ENCODE results near the gene YBX3. TPM values are rescaled to one million over a fixed set of nuclear protein-coding genes. Genes with fewer than 3 reads are reported as not detected.

Gene YBX3
- total RNA-seq, 6 experiments from 2014 or later = 16.0 to 34.2 (median 23.2) TPM

GRCh38 chr12:10689146-10689545, 34.0 kb downstream of the YBX3 start:
- no peak for ATAC-seq
- Histone ChIP-seq H3K27me3 (peaks cover 0 to 4% of the 10 kb centered on the region in 2 donors), H3K4me1 (no peaks in the 10 kb centered on the region), H3K27ac (no peak overlapping the region), H3K36me3 (no peaks in the 10 kb centered on the region), H3K9me3 (no peaks in the 10 kb centered on the region), H3K4me3 (no peak overlapping the region)
- no peak for TF ChIP-seq CTCF (IDR thresholded peaks at IDR 0.05)
- TF ChIP-seq POLR2A (IDR thresholded peaks at IDR 0.05) = no peak
- intact Hi-C loops (cut with DNase I) = no loop called here
- DNase-seq = no peak
- 50% methylated on average over 2 of the region's 2 CpGs for WGBS (ENCODE audit: insufficient coverage, low coverage, low lambda C conversion rate, missing lambda C conversion rate)

GRCh38 chr12:10688042-10688441, 35.1 kb downstream of the YBX3 start:
- no peaks in the 10 kb centered on the region for H3K36me3 ChIP-seq
- H3K27me3 ChIP-seq = peaks cover 0 to 4% of the 10 kb centered on the region in 2 donors
- H3K27ac ChIP-seq = no peak overlapping the region
- 67% methylated on average over 1 of the region's 1 CpG for WGBS (ENCODE audit: insufficient coverage, low coverage, low lambda C conversion rate, missing lambda C conversion rate)
- intact Hi-C loops (cut with DNase I) = no loop called here
- no peak overlapping the region for H3K4me3 ChIP-seq
- H3K4me1 ChIP-seq = no peaks in the 10 kb centered on the region
- ATAC-seq (no peak), DNase-seq (no peak)
- TF ChIP-seq POLR2A (IDR thresholded peaks at IDR 0.05) (no peak), CTCF (IDR thresholded peaks at IDR 0.05) (no peak)
- no peaks in the 10 kb centered on the region for H3K9me3 ChIP-seq

- Histone ChIP-seq H3K9me3 (no peaks in the 10 kb centered on the region), H3K36me3 (no peaks in the 10 kb centered on the region), H3K27me3 (peaks cover 0 to 15% of the 10 kb centered on the region in 2 donors), H3K4me1 (peaks cover 0 to 7% (median 0%) of the 10 kb centered on the region in 4 donors), H3K27ac (no peak within 1 kb of the TSS), H3K4me3 (peak within 1 kb of the TSS; percentile 19 to 22 (median 20))
- TF ChIP-seq POLR2A (IDR thresholded peaks at IDR 0.05) (no peak), CTCF (IDR thresholded peaks at IDR 0.05) (peak; percentile 48 to 80 (median 74))
- ATAC-seq = peak; percentile 70 to 82 (median 76)
- intact Hi-C loops (cut with DNase I) = no loop called here
- DNase-seq = peak in 2 of 3 donors; percentile 42 to 55
- 4% methylated on average over 27 of the region's 35 CpGs for WGBS (ENCODE audit: insufficient coverage, low coverage, low lambda C conversion rate, missing lambda C conversion rate)
Measured at GRCh38 chr12:10673659-10674384, 49.3 kb downstream of the YBX3 start, which contains the start of gene STYK1. Gene STYK1, minus strand, starts transcription at chr12:10674052. Its CDS starts 39,434 bp downstream, at chr12:10634618.

- Histone ChIP-seq H3K4me1 (peaks cover 0 to 7% (median 0%) of the 10 kb centered on the region in 4 donors), H3K36me3 (no peaks in the 10 kb centered on the region), H3K27ac (no peak overlapping the region), H3K4me3 (no peak overlapping the region), H3K27me3 (peaks cover 0 to 15% of the 10 kb centered on the region in 2 donors), H3K9me3 (no peaks in the 10 kb centered on the region)
- intact Hi-C loops (cut with DNase I) = no loop called here
- ATAC-seq (no peak), DNase-seq (no peak)
- TF ChIP-seq POLR2A (IDR thresholded peaks at IDR 0.05) = no peak
- TF ChIP-seq CTCF (IDR thresholded peaks at IDR 0.05) = no peak
- WGBS (ENCODE audit: insufficient coverage, low coverage, low lambda C conversion rate, missing lambda C conversion rate) = 61% methylated on average over 13 of the region's 15 CpGs
Measured at GRCh38 chr12:10672231-10672868, 50.8 kb downstream of the YBX3 start.

Measured in right lobe of liver (tissue), 6 donors.